ENCODE data around the gene SAMD11. TPM values are rescaled to one million over a fixed set of nuclear protein-coding genes. Genes with fewer than 3 reads are reported as not detected.

Gene SAMD11
- total RNA-seq, 1 experiment from 2014 or later, result 13.5 TPM

GRCh38 chr1:914891-915280, 8.8 kb upstream of the SAMD11 start:
- Histone ChIP-seq H2AK5ac (ENCODE audit: insufficient read length, low read length) (no peak overlapping the region), H4K8ac (replicated peaks; ENCODE audit: insufficient read length, low read depth, low read length) (no peak overlapping the region), H2BK5ac (ENCODE audit: insufficient read length, low read length) (no peak overlapping the region), H2BK120ac (ENCODE audit: low read depth, low read length, poor library complexity, severe bottlenecking) (no peak overlapping the region), H2BK12ac (ENCODE audit: insufficient read length, low read depth, low read length) (no peak overlapping the region), H3K4me2 (ENCODE audit: insufficient read depth, insufficient read length, low read length) (no peak overlapping the region), H3K79me2 (ENCODE audit: insufficient read depth, low read length) (no peaks in the 10 kb centered on the region), H3K79me1 (ENCODE audit: insufficient read depth, low read depth, low read length, poor library complexity, severe bottlenecking) (no peaks in the 10 kb centered on the region), H3K9ac (ENCODE audit: extremely low read depth, insufficient read length, low read length) (no peak overlapping the region), H3T11ph (ENCODE audit: low read length) (no peak overlapping the region), H4K91ac (ENCODE audit: insufficient read length, low read depth, low read length) (no peak overlapping the region), H4K5ac (ENCODE audit: insufficient read length, low read depth, low read length) (no peak overlapping the region), H3K14ac (ENCODE audit: insufficient read depth, low read length) (no peak overlapping the region; the same call in 1 of the 2 replicates), H3K18ac (ENCODE audit: insufficient read length, low read depth, low read length) (no peak overlapping the region), H3K4me1 (ENCODE audit: insufficient read depth, low read length) (no peaks in the 10 kb centered on the region), H2BK20ac (ENCODE audit: low read depth, low read length, poor library complexity, severe bottlenecking) (no peak overlapping the region), H2AFZ (ENCODE audit: low read length) (no peak overlapping the region), H2BK15ac (ENCODE audit: low read depth, low read length) (no peak overlapping the region), H3K4ac (ENCODE audit: low read depth, low read length) (no peak overlapping the region), H3K27ac (ENCODE audit: insufficient read length, low read depth, low read length) (no peak overlapping the region), H3K9me3 (ENCODE audit: control insufficient read depth, low read depth, low read length) (no peaks in the 10 kb centered on the region), H3K56ac (ENCODE audit: insufficient read length, low read depth, low read length) (no peak overlapping the region), H3K23me2 (ENCODE audit: insufficient read length, low read depth, low read length, poor library complexity, severe bottlenecking) (no peaks in the 10 kb centered on the region), H3K23ac (ENCODE audit: insufficient read length, low read depth, low read length) (no peak overlapping the region), H4K20me1 (ENCODE audit: control insufficient read depth, insufficient read depth, insufficient read length) (no peaks in the 10 kb centered on the region), H3K27me3 (ENCODE audit: insufficient read depth, low read length) (peaks cover 3% of the 10 kb centered on the region; the same call in 1 of the 2 replicates)
- H3K36me3 Mint-ChIP-seq (ENCODE audit: insufficient read depth in 1 of 3, low read depth in 3 of 3), result peaks cover 0 to 2% (median 0%) of the 10 kb centered on the region in 3 experiments; a peak in 1 of 7 replicates
- H3K4me3 Mint-ChIP-seq, result no peak overlapping the region; a peak in 1 of 5 replicates
- H3K27me3 Mint-ChIP-seq (ENCODE audit: low read depth), result peaks cover 93% of the 10 kb centered on the region
- WGBS (ENCODE audit: extremely low coverage, insufficient read length, low lambda C conversion rate), result no CpG with 5 or more reads among the region's 6 CpGs
- H3K4me1 Mint-ChIP-seq, result peaks cover 6 to 9% of the 10 kb centered on the region in 2 experiments; a peak in 3 of 4 replicates
- H3K27ac Mint-ChIP-seq, result no peak overlapping the region
- peaks cover 0 to 2% of the 10 kb centered on the region in 2 experiments; a peak in 2 of 5 replicates for H3K9me3 Mint-ChIP-seq
- no peak for DNase-seq
- no peak for TF ChIP-seq CTCF (conservative IDR thresholded peaks at IDR 0.05)

Measured in H9 (cell line).